Limb (tissue), 2 donors: ENCODE measurements around the gene CDH26.

Experiments used
- DNase-seq, 2 donors: peaks; one replicate each; pipeline ENCODE4 v3.0.0-alpha.2; 2016; ENCODE audit errors: extremely low spot score in 2 of 2

The CDH26 gene

GRCh38 chr20:59985164-59985563, 26.9 kb downstream of the CDH26 start:
- no peak for DNase-seq

- DNase-seq: no peak
These were observed 27.6 kb downstream of the CDH26 start for GRCh38 chr20:59985864-59986263.

GRCh38 chr20:59987135-59987534, 28.9 kb downstream of the CDH26 start:
- no peak for DNase-seq

- no peak for DNase-seq
These were observed 29.9 kb downstream of the CDH26 start for GRCh38 chr20:59988141-59988540.

GRCh38 chr20:59992526-59993084, 34.4 kb downstream of the CDH26 start:
- no peak for DNase-seq

GRCh38 chr20:59993736-59994430, 35.7 kb downstream of the CDH26 start:
- no peak for DNase-seq

- peak; percentile 72 to 75 for DNase-seq
These were observed 36.5 kb downstream of the CDH26 start for GRCh38 chr20:59994697-59995122.

GRCh38 chr20:59996108-59996507, 37.9 kb downstream of the CDH26 start:
- no peak for DNase-seq

GRCh38 chr20:59997896-59998295, 39.7 kb downstream of the CDH26 start:
- DNase-seq: no peak

- DNase-seq: no peak
These were observed 41.3 kb downstream of the CDH26 start for GRCh38 chr20:59999502-59999901.

- no peak for DNase-seq
These were observed 42.2 kb downstream of the CDH26 start for GRCh38 chr20:60000271-60001042.

GRCh38 chr20:60001108-60001507, 42.9 kb downstream of the CDH26 start:
- DNase-seq: no peak

GRCh38 chr20:60003776-60004175, 45.6 kb downstream of the CDH26 start:
- DNase-seq: no peak

GRCh38 chr20:60006261-60006660, 48.0 kb downstream of the CDH26 start:
- no peak for DNase-seq

- DNase-seq: no peak
These were observed 49.2 kb downstream of the CDH26 start for GRCh38 chr20:60007464-60007863.

- no peak for DNase-seq
These were observed 50.0 kb downstream of the CDH26 start for GRCh38 chr20:60008130-60008808.

GRCh38 chr20:60009318-60009717, 51.1 kb downstream of the CDH26 start:
- DNase-seq: no peak

- DNase-seq: no peak
These were observed 51.8 kb downstream of the CDH26 start for GRCh38 chr20:60009826-60010616.

- no peak for DNase-seq
These were observed 52.7 kb downstream of the CDH26 start for GRCh38 chr20:60010689-60011458.
